DOHH2 (cell line): Measurements from ENCODE around the gene SMLR1.

ENCODE experiments used
- H3F3A ChIP-seq: fragments of 200-600 bp; sonication (generic), shearing (Covaris generic); 2 replicates; pipeline ENCODE4 v1.6.0; 2016; ENCODE audit warnings: antibody characterized with exemption, mild to moderate bottlenecking; ENCODE audit not compliant: control insufficient read depth, insufficient read depth
- H3K27ac ChIP-seq: fragments of 200-600 bp; sonication (generic); 2 replicates; pipeline ENCODE4 v1.5.1; 2014; ENCODE audit warnings: low read depth, mild to moderate bottlenecking, low read length, moderate library complexity
- H3K27me3 ChIP-seq: fragments of 200-600 bp; sonication (generic); 2 replicates; pipeline ENCODE4 v1.6.1; 2014; ENCODE audit warnings: mild to moderate bottlenecking, low read length, mixed read lengths; ENCODE audit not compliant: control insufficient read depth
- H3K36me3 ChIP-seq: fragments of 200-600 bp; sonication (generic); 2 replicates; pipeline ENCODE4 v1.6.1; 2014; ENCODE audit warnings: mild to moderate bottlenecking, low read length, moderate library complexity, mixed read lengths; ENCODE audit not compliant: control insufficient read depth
- H3K4me1 ChIP-seq: fragments of 200-600 bp; sonication (generic); 2 replicates; pipeline ENCODE4 v1.6.1; 2014; ENCODE audit warnings: mild to moderate bottlenecking, low read length, mixed read lengths; ENCODE audit not compliant: control insufficient read depth
- H3K4me2 ChIP-seq: fragments of 200-600 bp; sonication (generic); 2 replicates; pipeline ENCODE4 v1.6.0; 2014; ENCODE audit warnings: mild to moderate bottlenecking, low read length, moderate library complexity
- H3K4me3 ChIP-seq: fragments of 200-600 bp; sonication (generic); 2 replicates; pipeline ENCODE4 v1.5.1; 2014; ENCODE audit warnings: mild to moderate bottlenecking, low read length, mixed read lengths
- H3K79me2 ChIP-seq: fragments of 200-600 bp; sonication (generic); 2 replicates; pipeline ENCODE4 v1.6.1; 2014; ENCODE audit warnings: mild to moderate bottlenecking, low read length, mixed read lengths; ENCODE audit not compliant: control insufficient read depth
- H3K9me2 ChIP-seq: fragments of 200-600 bp; sonication (generic); replicated peaks from 2 replicates; pipeline ENCODE4 v1.6.1; 2014; ENCODE audit warnings: mild to moderate bottlenecking, low read length, mixed read lengths; ENCODE audit not compliant: control insufficient read depth
- H3K9me3 ChIP-seq: fragments of 200-600 bp; sonication (generic); 2 replicates; pipeline ENCODE4 v1.6.1; 2014; ENCODE audit warnings: antibody characterized with exemption, low read length, mixed read lengths; ENCODE audit not compliant: control insufficient read depth, insufficient read depth
- H4K20me1 ChIP-seq: fragments of 200-600 bp; sonication (generic); 2 replicates; pipeline ENCODE4 v1.6.0; 2014; ENCODE audit warnings: low read depth, mild to moderate bottlenecking, antibody characterized with exemption, low read length, moderate library complexity; ENCODE audit not compliant: control insufficient read depth, insufficient read depth
- CTCF ChIP-seq: fragments of 200-600 bp; sonication (generic); IDR thresholded peaks from one replicate; pipeline ENCODE4 v1.5.1; 2014; ENCODE audit warnings: antibody characterized with exemption, mild to moderate bottlenecking, low read depth, low read length; ENCODE audit not compliant: poor library complexity, severe bottlenecking
- EZH2phosphoT487 ChIP-seq: fragments of 200-600 bp; sonication (generic); IDR thresholded peaks from 2 replicates; pipeline ENCODE4 v1.6.1; 2017; ENCODE audit warnings: borderline replicate concordance, mild to moderate bottlenecking, antibody characterized with exemption, low read length, moderate library complexity, mixed read lengths

Gene SMLR1

GRCh38 chr6:130858498-130859160, 31.4 kb downstream of the SMLR1 start:
- no peaks in the 10 kb centered on the region for H3K9me2 ChIP-seq
- H3K27ac ChIP-seq: no peak overlapping the region
- peaks cover 18% of the 10 kb centered on the region for H3K36me3 ChIP-seq
- H3K4me3 ChIP-seq: no peak overlapping the region
- no peaks in the 10 kb centered on the region for H3K9me3 ChIP-seq
- no peaks in the 10 kb centered on the region for H4K20me1 ChIP-seq
- no peaks in the 10 kb centered on the region for H3K4me1 ChIP-seq
- H3F3A ChIP-seq: no peaks in the 10 kb centered on the region
- no peaks in the 10 kb centered on the region for H3K79me2 ChIP-seq
- no peak overlapping the region for H3K4me2 ChIP-seq
- TF ChIP-seq CTCF: no peak
- TF ChIP-seq EZH2phosphoT487: no peak
- H3K27me3 ChIP-seq: no peaks in the 10 kb centered on the region

- Histone ChIP-seq H3K9me2 (no peaks in the 10 kb centered on the region), H3K9me3 (no peaks in the 10 kb centered on the region), H3K79me2 (no peaks in the 10 kb centered on the region), H4K20me1 (no peaks in the 10 kb centered on the region), H3K27ac (no peak overlapping the region), H3K27me3 (no peaks in the 10 kb centered on the region), H3K4me2 (no peak overlapping the region), H3K4me3 (no peak overlapping the region), H3F3A (no peaks in the 10 kb centered on the region), H3K4me1 (no peaks in the 10 kb centered on the region), H3K36me3 (peaks cover 18% of the 10 kb centered on the region)
- no peak for TF ChIP-seq CTCF
- TF ChIP-seq EZH2phosphoT487: no peak
Observed at GRCh38 chr6:130859161-130859867, 32.1 kb downstream of the SMLR1 start.

- Histone ChIP-seq H4K20me1 (no peaks in the 10 kb centered on the region), H3K36me3 (peaks cover 20% of the 10 kb centered on the region), H3K4me2 (no peak overlapping the region), H3K9me2 (no peaks in the 10 kb centered on the region), H3K4me3 (no peak overlapping the region), H3F3A (no peaks in the 10 kb centered on the region), H3K27ac (no peak overlapping the region), H3K9me3 (no peaks in the 10 kb centered on the region), H3K79me2 (no peaks in the 10 kb centered on the region), H3K27me3 (no peaks in the 10 kb centered on the region), H3K4me1 (no peaks in the 10 kb centered on the region)
- TF ChIP-seq EZH2phosphoT487: no peak
- TF ChIP-seq CTCF: no peak
Observed at GRCh38 chr6:130862370-130862769, 35.2 kb downstream of the SMLR1 start.
